Brain microvascular endothelial cell (primary cell): ENCODE results near the gene NOM1.

Experiments
- DNase-seq: peaks from one replicate; pipeline ENCODE4 v3.0.0-alpha.2; 2020
- H3K27ac ChIP-seq: fragments of 250-450 bp; sonication (Bioruptor Pico); 2 replicates; pipeline ENCODE4 v1.5.1; 2020; ENCODE audit warnings: mild to moderate bottlenecking, moderate library complexity
- H3K27me3 ChIP-seq: fragments of 250-450 bp; sonication (Bioruptor Pico); replicated peaks from 2 replicates; pipeline ENCODE4 v1.5.1; 2020; ENCODE audit warnings: mild to moderate bottlenecking
- H3K36me3 ChIP-seq: fragments of 250-450 bp; sonication (Bioruptor Pico); replicated peaks from 2 replicates; pipeline ENCODE4 v1.5.1; 2020; ENCODE audit warnings: mild to moderate bottlenecking
- H3K4me3 ChIP-seq: 2 replicates; pipeline ENCODE4 v1.5.1; 2011; ENCODE audit warnings: low read depth, mild to moderate bottlenecking, control low read depth, low read length, moderate library complexity
- in situ Hi-C: cut with HindIII; loops from 2 replicates; pipeline ENCODE4 v1.10.0; 2017; ENCODE audit warnings: low sequenced_read_pairs, low pct_ligation_motif_present
- TF ChIP-seq, protein P1 (sequence below): IDR thresholded peaks from 2 replicates; pipeline ENCODE4 v1.5.1; 2011; ENCODE audit warnings: low read depth, mild to moderate bottlenecking, moderate library complexity, low read length, control low read depth, inconsistent platforms; ENCODE audit errors: missing control alignments

Gene NOM1

DNA sequence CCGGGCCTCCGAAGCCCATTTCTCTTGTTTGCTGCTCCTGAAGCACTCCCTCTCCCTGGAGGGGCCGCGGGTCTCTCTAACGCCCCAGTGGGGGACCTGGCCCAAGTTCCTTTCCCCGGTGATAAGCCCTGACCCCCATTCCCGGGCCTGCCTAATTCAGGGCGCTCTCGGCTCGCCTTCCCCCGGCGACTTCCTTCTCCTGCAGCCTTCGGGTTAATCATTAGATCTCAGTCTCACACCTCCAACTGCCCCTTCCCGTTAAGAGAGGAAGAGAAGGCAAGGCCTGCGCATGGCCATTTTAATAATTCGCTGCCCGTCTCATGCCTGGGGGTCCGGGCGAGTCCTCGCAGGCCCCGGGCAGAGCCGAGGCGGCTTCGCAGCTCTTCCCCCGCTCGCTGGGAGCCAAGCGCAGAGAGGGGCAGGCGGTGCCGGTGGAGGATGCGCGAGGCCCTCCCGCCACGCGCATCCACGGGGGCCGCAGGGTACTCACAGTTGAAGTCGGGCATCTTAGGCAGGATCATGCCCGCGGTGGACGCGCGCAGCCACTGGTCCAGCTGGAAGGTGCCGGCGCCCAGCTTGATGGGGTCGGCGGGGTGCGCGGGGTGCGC, 59.8 kb downstream of the NOM1 start:
- Histone ChIP-seq H3K4me3 (no peak overlapping the region), H3K27ac (no peak overlapping the region), H3K36me3 (no peaks in the 10 kb centered on the region), H3K27me3 (peaks cover 96% of the 10 kb centered on the region)
- in situ Hi-C loops: no loop called here
- no peak for DNase-seq
- TF ChIP-seq, protein P1, sequence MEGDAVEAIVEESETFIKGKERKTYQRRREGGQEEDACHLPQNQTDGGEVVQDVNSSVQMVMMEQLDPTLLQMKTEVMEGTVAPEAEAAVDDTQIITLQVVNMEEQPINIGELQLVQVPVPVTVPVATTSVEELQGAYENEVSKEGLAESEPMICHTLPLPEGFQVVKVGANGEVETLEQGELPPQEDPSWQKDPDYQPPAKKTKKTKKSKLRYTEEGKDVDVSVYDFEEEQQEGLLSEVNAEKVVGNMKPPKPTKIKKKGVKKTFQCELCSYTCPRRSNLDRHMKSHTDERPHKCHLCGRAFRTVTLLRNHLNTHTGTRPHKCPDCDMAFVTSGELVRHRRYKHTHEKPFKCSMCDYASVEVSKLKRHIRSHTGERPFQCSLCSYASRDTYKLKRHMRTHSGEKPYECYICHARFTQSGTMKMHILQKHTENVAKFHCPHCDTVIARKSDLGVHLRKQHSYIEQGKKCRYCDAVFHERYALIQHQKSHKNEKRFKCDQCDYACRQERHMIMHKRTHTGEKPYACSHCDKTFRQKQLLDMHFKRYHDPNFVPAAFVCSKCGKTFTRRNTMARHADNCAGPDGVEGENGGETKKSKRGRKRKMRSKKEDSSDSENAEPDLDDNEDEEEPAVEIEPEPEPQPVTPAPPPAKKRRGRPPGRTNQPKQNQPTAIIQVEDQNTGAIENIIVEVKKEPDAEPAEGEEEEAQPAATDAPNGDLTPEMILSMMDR: no peak

DNA sequence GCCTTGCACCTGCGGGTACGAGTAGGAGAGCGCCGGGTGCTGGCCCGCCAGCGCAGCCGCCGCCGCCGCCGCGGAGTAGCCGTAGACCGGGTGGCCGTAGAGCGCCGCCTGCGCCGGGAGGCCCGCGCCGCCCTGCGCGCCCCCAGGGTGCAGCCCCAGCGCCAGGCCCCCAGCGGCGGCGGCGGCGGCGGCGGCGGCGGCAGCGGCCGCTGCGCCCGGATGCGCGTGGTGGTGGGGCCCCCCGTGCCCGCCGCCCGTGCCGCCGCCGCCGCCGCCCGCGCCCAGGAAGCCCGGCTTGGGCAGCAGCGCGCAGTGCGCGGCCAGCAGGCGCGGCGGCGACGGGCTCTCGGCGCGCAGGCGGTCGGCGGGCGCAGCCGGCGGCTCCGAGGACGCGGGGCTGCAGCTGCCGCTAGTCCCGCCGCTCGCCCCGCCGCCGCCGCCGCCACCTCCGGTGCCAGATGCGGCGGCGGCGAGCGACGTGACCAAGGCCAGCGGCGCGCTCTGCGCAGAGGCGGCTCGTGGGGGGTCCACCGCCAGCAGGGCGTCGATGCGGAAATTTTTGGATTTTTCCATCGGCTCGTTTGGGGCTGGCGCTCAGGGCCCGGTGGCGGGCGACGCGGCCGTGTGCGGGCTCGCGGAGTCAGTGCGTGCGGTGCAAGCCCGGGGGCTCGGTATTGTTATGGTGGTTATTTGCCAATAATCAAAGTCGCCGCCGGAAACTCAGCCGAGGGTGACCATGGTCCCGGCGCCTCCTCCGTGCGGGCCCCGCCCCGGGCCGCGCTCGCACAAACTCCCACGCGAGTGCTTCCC, 60.5 kb downstream of the NOM1 start:
- no peak overlapping the region for H3K4me3 ChIP-seq
- peaks cover 96% of the 10 kb centered on the region for H3K27me3 ChIP-seq
- H3K27ac ChIP-seq: no peak overlapping the region
- H3K36me3 ChIP-seq: no peaks in the 10 kb centered on the region
- in situ Hi-C loops: no loop called here
- TF ChIP-seq, protein P1: no peak
- DNase-seq: no peak

DNA sequence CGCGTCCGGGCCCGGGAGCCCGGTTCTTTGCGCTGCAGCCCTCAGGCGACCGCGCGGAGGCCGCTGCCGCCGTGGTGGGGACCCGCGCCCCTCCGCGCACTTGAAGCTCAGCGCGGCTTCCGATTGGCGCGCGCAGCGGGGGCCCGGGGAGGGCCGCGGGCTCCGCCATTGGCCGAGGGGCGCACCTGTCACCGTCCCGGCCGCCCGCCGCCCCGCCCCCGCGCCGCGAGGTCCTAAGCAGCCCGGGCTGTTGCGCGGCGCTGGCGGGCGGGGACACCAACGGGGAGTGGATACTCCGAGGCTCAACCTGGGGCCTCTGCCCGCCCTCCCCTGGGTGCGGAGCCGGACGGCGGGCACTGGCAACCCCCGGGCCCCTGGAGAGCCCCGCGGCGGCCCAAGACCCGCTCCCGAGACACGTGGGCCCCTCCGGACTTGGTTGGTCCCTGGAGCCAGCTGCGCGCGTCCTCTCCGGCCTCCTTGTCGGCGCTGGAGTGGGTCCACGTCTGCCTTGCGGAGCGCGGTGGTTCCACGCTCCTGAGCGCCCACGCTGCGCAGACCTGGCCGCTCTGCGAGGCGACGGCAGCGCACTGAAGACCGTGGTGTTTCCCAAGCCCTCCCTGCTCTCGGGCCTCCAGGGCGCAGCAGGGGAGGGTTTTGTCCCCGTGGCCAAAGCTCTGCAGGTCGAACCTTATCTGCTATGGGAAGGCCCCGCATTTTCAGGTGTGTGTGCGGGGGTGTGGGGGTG, 61.2 kb downstream of the NOM1 start, which contains the start of gene MNX1:
Gene MNX1, minus strand, starts transcription at position 76 of the 745 bp plus-strand sequence. CDS start 313 bp downstream, outside the sequence.
- H3K27me3 ChIP-seq: peaks cover 94% of the 10 kb centered on the region
- DNase-seq: no peak
- TF ChIP-seq, protein P1: no peak
- in situ Hi-C loops: no loop called here
- H3K4me3 ChIP-seq: no peak within 1 kb of the TSS
- H3K27ac ChIP-seq: no peak within 1 kb of the TSS
- no peaks in the 10 kb centered on the region for H3K36me3 ChIP-seq

DNA sequence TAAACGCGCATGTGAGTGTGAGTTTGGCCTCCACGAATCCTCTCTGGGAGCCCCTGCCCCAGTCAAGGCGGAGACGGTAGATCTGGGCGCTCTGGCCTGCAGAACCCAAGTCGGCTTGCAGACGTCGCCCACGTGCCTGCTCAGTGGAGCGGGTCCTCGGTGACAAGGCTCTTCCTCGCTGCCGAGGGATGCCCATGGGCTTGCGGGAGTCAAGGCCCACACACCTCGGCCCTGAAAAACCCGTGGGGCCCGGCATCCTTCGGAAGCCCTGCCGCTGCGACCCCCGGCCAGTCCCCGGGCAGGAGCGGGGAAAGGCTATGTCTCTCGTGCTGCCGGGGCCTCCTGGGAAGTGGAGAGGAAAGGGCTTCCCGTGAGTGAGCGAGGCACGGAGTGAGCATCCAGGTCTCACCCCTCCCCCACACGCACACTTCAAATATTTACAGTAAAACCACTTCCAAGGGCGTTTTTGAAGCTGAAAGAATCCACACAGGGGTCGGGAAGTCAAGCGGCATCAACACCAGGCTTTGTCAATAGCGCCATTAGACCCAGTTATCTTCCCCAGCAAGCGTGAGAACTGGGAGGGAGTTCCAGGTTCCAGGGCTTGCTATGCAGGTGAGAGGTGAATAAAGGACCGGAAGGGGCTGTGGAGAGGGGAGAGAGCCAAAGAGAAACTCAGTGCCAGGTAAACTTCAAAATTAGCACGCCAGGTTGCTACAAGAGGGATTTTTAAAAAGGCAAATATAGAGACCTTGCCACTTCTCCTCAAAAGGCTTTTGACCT, 62.0 kb downstream of the NOM1 start:
- in situ Hi-C loops: no loop called here
- Histone ChIP-seq H3K27ac (no peak overlapping the region), H3K36me3 (no peaks in the 10 kb centered on the region), H3K4me3 (no peak overlapping the region), H3K27me3 (peaks cover 94% of the 10 kb centered on the region)
- no peak for DNase-seq
- TF ChIP-seq, protein P1: no peak

DNA sequence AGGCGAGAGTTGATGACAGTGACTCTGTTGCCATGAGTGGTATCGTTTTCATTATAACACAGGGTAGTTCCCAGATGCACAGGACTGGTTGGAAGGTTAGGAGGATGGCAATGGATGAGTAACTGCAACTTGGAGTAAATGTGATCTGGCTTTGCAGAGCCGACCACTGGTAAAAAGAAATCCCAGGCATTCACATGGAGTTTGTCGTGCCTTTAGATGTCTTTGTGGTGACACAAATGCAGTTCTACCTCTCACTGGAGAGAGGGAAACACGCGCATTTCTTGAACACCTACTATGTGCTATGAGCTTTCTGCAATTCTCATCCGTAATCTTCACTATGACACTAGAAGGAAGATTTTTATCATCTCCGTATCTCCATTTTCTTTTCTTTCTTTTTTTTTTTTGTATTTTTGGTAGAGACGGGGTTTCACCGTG, 62.6 kb downstream of the NOM1 start:
- Histone ChIP-seq H3K36me3 (no peaks in the 10 kb centered on the region), H3K27ac (no peak overlapping the region), H3K27me3 (peaks cover 94% of the 10 kb centered on the region), H3K4me3 (no peak overlapping the region)
- in situ Hi-C loops: no loop called here
- no peak for DNase-seq
- TF ChIP-seq, protein P1: no peak
